ENCODE results near the gene FOXI1. TPM values are rescaled to one million over a fixed set of nuclear protein-coding genes. Genes with fewer than 3 reads are reported as not detected.

FOXI1 gene
- total RNA-seq, 1 donor from 2014 or later = not detected

GRCh38 chr5:170112876-170113521, 7.3 kb downstream of the FOXI1 start:
- TF ChIP-seq POLR2A (IDR thresholded peaks at IDR 0.05) = no peak
- Histone ChIP-seq H3K4me1 (no peaks in the 10 kb centered on the region), H3K36me3 (no peaks in the 10 kb centered on the region), H3K27ac (no peak overlapping the region), H3K27me3 (no peaks in the 10 kb centered on the region), H3K9me3 (no peaks in the 10 kb centered on the region), H3K4me3 (no peak overlapping the region)
- intact Hi-C loops (cut with DNase I) = no loop called here
- peak; percentile 56 to 91 for DNase-seq (ENCODE audit: extremely low spot score in 2 of 2)

- H3K4me1 ChIP-seq = no peaks in the 10 kb centered on the region
- no peaks in the 10 kb centered on the region for H3K36me3 ChIP-seq
- H3K9me3 ChIP-seq = no peaks in the 10 kb centered on the region
- no peak overlapping the region for H3K27ac ChIP-seq
- no peak overlapping the region for H3K4me3 ChIP-seq
- no peak for TF ChIP-seq POLR2A (IDR thresholded peaks at IDR 0.05)
- peak in 1 of 2 donors; percentile 19 for DNase-seq (ENCODE audit: extremely low spot score in 2 of 2)
- no peaks in the 10 kb centered on the region for H3K27me3 ChIP-seq
- intact Hi-C loops (cut with DNase I) = no loop called here
Observed at GRCh38 chr5:170113522-170113900, 7.8 kb downstream of the FOXI1 start.

- H3K27me3 ChIP-seq = no peaks in the 10 kb centered on the region
- no peaks in the 10 kb centered on the region for H3K4me1 ChIP-seq
- no peaks in the 10 kb centered on the region for H3K9me3 ChIP-seq
- peak; percentile 46 to 74 for DNase-seq (ENCODE audit: extremely low spot score in 2 of 2)
- H3K36me3 ChIP-seq = no peaks in the 10 kb centered on the region
- no peak overlapping the region for H3K4me3 ChIP-seq
- intact Hi-C loops (cut with DNase I) = no loop called here
- TF ChIP-seq POLR2A (IDR thresholded peaks at IDR 0.05) (no peak), CTCF (IDR thresholded peaks at IDR 0.05) (no peak), POLR2AphosphoS5 (IDR thresholded peaks at IDR 0.05; ENCODE audit: insufficient read depth in 1 of 2, low read depth in 1 of 2) (no peak)
- no peak overlapping the region for H3K27ac ChIP-seq
Observed at GRCh38 chr5:170114271-170114670, 8.6 kb downstream of the FOXI1 start.

GRCh38 chr5:170115925-170116324, 10.2 kb downstream of the FOXI1 start:
- TF ChIP-seq CTCF (IDR thresholded peaks at IDR 0.05) (no peak), POLR2A (IDR thresholded peaks at IDR 0.05) (no peak), POLR2AphosphoS5 (IDR thresholded peaks at IDR 0.05; ENCODE audit: insufficient read depth in 1 of 2, low read depth in 1 of 2) (no peak)
- no peak overlapping the region for H3K27ac ChIP-seq
- DNase-seq (ENCODE audit: extremely low spot score in 2 of 2) = peak in 1 of 2 donors; percentile 49
- intact Hi-C loops (cut with DNase I) = no loop called here
- H3K4me1 ChIP-seq = no peaks in the 10 kb centered on the region
- no peaks in the 10 kb centered on the region for H3K27me3 ChIP-seq
- no peak overlapping the region for H3K4me3 ChIP-seq
- no peaks in the 10 kb centered on the region for H3K36me3 ChIP-seq
- H3K9me3 ChIP-seq = no peaks in the 10 kb centered on the region

GRCh38 chr5:170117736-170118135, 12.0 kb downstream of the FOXI1 start:
- Histone ChIP-seq H3K9me3 (no peaks in the 10 kb centered on the region), H3K27ac (no peak overlapping the region), H3K27me3 (no peaks in the 10 kb centered on the region), H3K4me1 (no peaks in the 10 kb centered on the region), H3K36me3 (no peaks in the 10 kb centered on the region), H3K4me3 (no peak overlapping the region)
- intact Hi-C loops (cut with DNase I) = no loop called here
- TF ChIP-seq POLR2A (IDR thresholded peaks at IDR 0.05) (no peak), POLR2AphosphoS5 (IDR thresholded peaks at IDR 0.05; ENCODE audit: insufficient read depth in 1 of 2, low read depth in 1 of 2) (no peak), CTCF (IDR thresholded peaks at IDR 0.05) (no peak)
- DNase-seq (ENCODE audit: extremely low spot score in 2 of 2) = peak; percentile 72 to 75

GRCh38 chr5:170120576-170120975, 14.9 kb downstream of the FOXI1 start:
- H3K4me3 ChIP-seq = no peak overlapping the region
- peak; percentile 37 to 58 for DNase-seq (ENCODE audit: extremely low spot score in 2 of 2)
- intact Hi-C loops (cut with DNase I) = no loop called here

More at GRCh38 chr5:170120576-170120975, 14.9 kb downstream of the FOXI1 start:
- no peaks in the 10 kb centered on the region for H3K4me1 ChIP-seq
- peaks cover 3% of the 10 kb centered on the region for H3K9me3 ChIP-seq
- no peak for TF ChIP-seq CTCF (IDR thresholded peaks at IDR 0.05)
- TF ChIP-seq POLR2A (IDR thresholded peaks at IDR 0.05) = no peak
- TF ChIP-seq POLR2AphosphoS5 (IDR thresholded peaks at IDR 0.05; ENCODE audit: insufficient read depth in 1 of 2, low read depth in 1 of 2) = no peak
- H3K27me3 ChIP-seq = no peaks in the 10 kb centered on the region
- H3K27ac ChIP-seq = no peak overlapping the region
- no peaks in the 10 kb centered on the region for H3K36me3 ChIP-seq

All from vagina (tissue), 2 donors.